Right lobe of liver (tissue), 6 donors: ENCODE results near the gene GJD2. TPM values are rescaled to one million over a fixed set of nuclear protein-coding genes. Genes with fewer than 3 reads are reported as not detected.

ENCODE experiments used
- ATAC-seq, 4 donors: fragments of 200-7000 bp; cut with Tn5 transposase; one replicate each; pipeline ENCODE4 v1.9.1; 2020; ENCODE audit warnings: mild to moderate bottlenecking in 4 of 4, moderate library complexity in 4 of 4
- DNase-seq, 3 donors: peaks; one replicate each; pipeline ENCODE4 v3.0.0-alpha.2; 2020
- H3K27ac ChIP-seq, 3 donors: fragments of 200-600 bp; one replicate each; pipeline ENCODE4 v1.8.0; 2022
- H3K27me3 ChIP-seq, 2 donors: fragments of 200-600 bp; one replicate each; pipeline ENCODE4 v1.8.0; 2022
- H3K36me3 ChIP-seq, 4 donors: fragments of 200-600 bp; sonication (generic) in 1 of 4; one replicate each; pipeline versions ENCODE4 v1.5.1 to v1.8.0; 2017 to 2022; ENCODE audit warnings: control low read depth in 1 of 4
- H3K4me1 ChIP-seq, 4 donors: fragments of 200-600 bp; sonication (generic) in 1 of 4; one replicate each; pipeline versions ENCODE4 v1.5.1 to v1.8.0; 2017 to 2022; ENCODE audit warnings: control low read depth in 1 of 4
- H3K4me3 ChIP-seq, 3 donors: fragments of 200-600 bp; one replicate each; pipeline ENCODE4 v1.8.0; 2022
- H3K9me3 ChIP-seq, 4 donors: fragments of 200-600 bp; sonication (generic) in 1 of 4; one replicate each; pipeline versions ENCODE4 v1.5.1 to v1.8.0; 2017 to 2022; ENCODE audit warnings: control low read depth in 1 of 4
- CTCF ChIP-seq, 4 donors: fragments of 200-600 bp in 3 of 4; fragments of 450-650 bp in 1 of 4; IDR thresholded peaks; one replicate each; pipeline versions ENCODE4 v1.5.1 to v1.8.0; 2016 to 2022; ENCODE audit warnings: antibody characterized with exemption in 4 of 4, mild to moderate bottlenecking in 2 of 4
- POLR2A ChIP-seq: fragments of 450-650 bp; IDR thresholded peaks from one replicate; pipeline ENCODE4 v1.6.1; 2017; ENCODE audit warnings: antibody characterized with exemption, mild to moderate bottlenecking
- WGBS: methylation state at CpG from one replicate; pipeline ENCODE4 v1.1.6; 2018; ENCODE audit warnings: low coverage, low lambda C conversion rate; ENCODE audit not compliant: insufficient coverage; ENCODE audit errors: missing lambda C conversion rate; 5-methylcytosine and 5-hydroxymethylcytosine counted together
- intact Hi-C, 2 donors: fragments of 100-400 bp; cut with DNase I; formaldehyde crosslinking; loops; one replicate each; pipeline versions ENCODE4 v1.11.2 to v1.14.1; 2022
- total RNA-seq, 6 experiments: library from RNA; depleted of rRNA in 2 of 6; stranded (reverse); fragments of >200 nt in 2 of 6; fragmentation: NEBNext Ultra II Directional in 3 of 6; extraction: Animal tissue kit (Norgen Biotek cat#: 25700) in 3 of 6; gene quantifications; one replicate each; pipeline versions ENCODE4 v1.1.0 to v1.2.4, GENCODE V29; 2016 to 2023
- donor health status: DM: no; HTN: yes; CAD: no.
- donor health status: DM: no; HTN: no; CAD: no.
- donor health status: DM: no; HTN: no; CAD: no.
- donor health status: DM: no; HTN: yes; CAD: no.
- donor health status: DM: no; HTN: yes; CAD: no.

GJD2 gene
- total RNA-seq, 6 experiments from 2014 or later, result not detected

DNA sequence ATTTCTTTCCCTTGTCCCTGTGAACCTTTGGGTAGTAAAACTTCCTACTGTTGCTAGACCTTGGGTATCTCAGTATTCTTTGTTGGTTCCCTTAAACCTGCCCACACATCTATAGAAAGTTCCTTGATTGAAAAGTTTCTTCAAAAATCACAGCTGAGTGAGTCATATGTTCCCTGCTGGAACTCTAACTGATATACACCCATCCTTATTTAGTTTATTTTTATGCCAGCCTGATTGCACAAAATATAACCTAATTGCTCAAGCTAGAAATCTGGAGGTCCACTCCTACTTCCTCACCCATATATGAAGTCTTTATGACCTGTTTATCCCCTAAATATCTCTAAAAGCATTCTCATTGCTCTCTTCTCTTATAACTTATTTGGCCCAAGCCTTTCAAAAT, 13.7 kb upstream of the GJD2 start:
- Histone ChIP-seq H3K4me1 (no peaks in the 10 kb centered on the region), H3K27me3 (no peaks in the 10 kb centered on the region), H3K9me3 (no peaks in the 10 kb centered on the region), H3K36me3 (no peaks in the 10 kb centered on the region), H3K4me3 (no peak overlapping the region), H3K27ac (no peak overlapping the region)
- DNase-seq (no peak), ATAC-seq (no peak)
- TF ChIP-seq CTCF (IDR thresholded peaks at IDR 0.05) (no peak), POLR2A (no peak)
- intact Hi-C loops, result no loop called here

DNA sequence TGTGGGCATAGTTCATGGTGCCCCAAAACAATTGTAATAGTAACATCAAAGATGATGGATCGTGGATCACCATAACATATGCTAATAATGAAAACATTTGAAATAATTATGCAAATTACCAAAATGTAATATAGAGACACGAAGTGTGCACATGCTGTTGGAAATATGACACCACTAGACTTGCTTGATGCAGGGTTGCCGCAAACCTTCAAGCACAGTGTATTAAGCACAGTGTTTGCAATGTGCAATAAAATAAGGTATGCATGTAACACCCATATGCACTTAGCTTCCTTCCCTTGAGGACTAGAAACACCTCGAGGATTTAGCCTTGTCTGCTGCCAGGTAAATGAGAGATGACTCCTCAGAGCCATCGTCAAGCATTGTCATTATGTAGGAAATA, 10.9 kb upstream of the GJD2 start:
- Histone ChIP-seq H3K27ac (no peak overlapping the region), H3K9me3 (no peaks in the 10 kb centered on the region), H3K4me1 (no peaks in the 10 kb centered on the region), H3K27me3 (no peaks in the 10 kb centered on the region), H3K4me3 (no peak overlapping the region), H3K36me3 (no peaks in the 10 kb centered on the region)
- TF ChIP-seq POLR2A (no peak), CTCF (IDR thresholded peaks at IDR 0.05) (no peak)
- no peak for DNase-seq
- ATAC-seq, result no peak
- WGBS, result 56% methylated on average over 5 of the region's 5 CpGs
- intact Hi-C loops, result no loop called here

DNA sequence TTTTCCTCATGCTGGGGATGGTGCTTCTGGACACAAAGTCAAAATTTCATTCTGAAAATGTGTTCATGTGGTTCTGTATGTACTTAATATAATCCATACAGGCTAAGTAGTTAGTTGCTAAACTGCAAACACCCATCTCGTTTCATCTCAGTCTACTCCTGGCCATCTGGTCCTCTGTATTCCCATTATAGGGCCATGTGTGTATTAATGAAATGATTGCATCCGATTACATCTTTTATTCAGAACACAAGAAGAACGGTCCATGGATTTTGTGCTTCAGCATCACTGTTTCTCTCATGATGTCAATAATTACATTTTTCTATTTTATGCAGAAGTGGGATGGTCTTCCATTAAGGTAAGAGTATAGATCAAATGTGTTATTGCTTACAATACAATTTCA, 6.1 kb upstream of the GJD2 start:
- no peak for TF ChIP-seq POLR2A
- TF ChIP-seq CTCF (IDR thresholded peaks at IDR 0.05), result no peak
- no peaks in the 10 kb centered on the region for H3K4me1 ChIP-seq
- no peak overlapping the region for H3K27ac ChIP-seq
- intact Hi-C loops, result no loop called here
- no peaks in the 10 kb centered on the region for H3K9me3 ChIP-seq
- no peak overlapping the region for H3K4me3 ChIP-seq
- H3K27me3 ChIP-seq, result no peaks in the 10 kb centered on the region
- WGBS, result 50% methylated on average over 3 of the region's 3 CpGs
- no peak for DNase-seq
- ATAC-seq, result no peak
- no peaks in the 10 kb centered on the region for H3K36me3 ChIP-seq

GRCh38 chr15:34759992-34760391, 5.2 kb upstream of the GJD2 start:
- ATAC-seq, result no peak
- H3K36me3 ChIP-seq, result no peaks in the 10 kb centered on the region
- H3K9me3 ChIP-seq, result no peaks in the 10 kb centered on the region
- no peak for DNase-seq
- 31% methylated on average over 2 of the region's 2 CpGs for WGBS
- peaks cover 0 to 3% of the 10 kb centered on the region in 2 donors for H3K27me3 ChIP-seq
- TF ChIP-seq CTCF (IDR thresholded peaks at IDR 0.05), result no peak
- TF ChIP-seq POLR2A, result no peak
- H3K27ac ChIP-seq, result no peak overlapping the region
- H3K4me3 ChIP-seq, result no peak overlapping the region
- intact Hi-C loops, result no loop called here
- H3K4me1 ChIP-seq, result peaks cover 0 to under 1% (median 0%) of the 10 kb centered on the region in 4 donors

GRCh38 chr15:34759347-34759746, 4.5 kb upstream of the GJD2 start:
- Histone ChIP-seq H3K36me3 (no peaks in the 10 kb centered on the region), H3K9me3 (no peaks in the 10 kb centered on the region), H3K4me3 (no peak overlapping the region), H3K27ac (no peak overlapping the region), H3K27me3 (peaks cover 0 to 10% of the 10 kb centered on the region in 2 donors), H3K4me1 (peaks cover 0 to 7% (median 0%) of the 10 kb centered on the region in 4 donors)
- 31% methylated on average over 3 of the region's 3 CpGs for WGBS
- DNase-seq, result no peak
- no peak for TF ChIP-seq POLR2A
- TF ChIP-seq CTCF (IDR thresholded peaks at IDR 0.05), result no peak
- intact Hi-C loops, result no loop called here
- no peak for ATAC-seq
